ENCODE results near the gene NDUFC2.
A peak's percentile ranks its signal among the peaks of the same experiment; 100 is the strongest.
"Not testable (repeated sequence)": the region's sequence is repeated elsewhere in the genome, so short reads cannot be mapped to it uniquely, and the experiment has no call there.

Gene NDUFC2

GRCh38 chr11:78045851-78046485, 33.7 kb downstream of the NDUFC2 start:
- H3K27ac ChIP-seq (ENCODE audit: low read depth, low read length), result peak overlapping the region; percentile 52
- H3K4me3 ChIP-seq (ENCODE audit: low read depth in 1 of 2, low read length in 2 of 2), result peak overlapping the region; percentile 6 to 81
- peaks cover 6% of the 10 kb centered on the region for H3K4me1 ChIP-seq (ENCODE audit: insufficient read depth, low read length)
- H3K9me3 ChIP-seq (ENCODE audit: low read length), result no peaks in the 10 kb centered on the region
- H3K36me3 ChIP-seq (ENCODE audit: insufficient read depth, low read length), result no peaks in the 10 kb centered on the region
- no peaks in the 10 kb centered on the region for H3K27me3 ChIP-seq (ENCODE audit: control insufficient read depth in 1 of 2, insufficient read depth in 2 of 2, low read length in 2 of 2)
- peak overlapping the region; percentile 62 for H3K9ac ChIP-seq (ENCODE audit: low read length)

- H3K9me3 ChIP-seq (ENCODE audit: low read length), result no peaks in the 10 kb centered on the region
- H3K4me1 ChIP-seq (ENCODE audit: insufficient read depth, low read length), result peaks cover 13% of the 10 kb centered on the region
- H3K4me3 ChIP-seq (ENCODE audit: low read depth in 1 of 2, low read length in 2 of 2), result no peak overlapping the region
- H3K27ac ChIP-seq (ENCODE audit: low read depth, low read length), result no peak overlapping the region
- H3K9ac ChIP-seq (ENCODE audit: low read length), result no peak overlapping the region
- no peaks in the 10 kb centered on the region for H3K27me3 ChIP-seq (ENCODE audit: control insufficient read depth in 1 of 2, insufficient read depth in 2 of 2, low read length in 2 of 2)
- H3K36me3 ChIP-seq (ENCODE audit: insufficient read depth, low read length), result no peaks in the 10 kb centered on the region
Observed at GRCh38 chr11:78044706-78045105, 35.0 kb downstream of the NDUFC2 start.

- Histone ChIP-seq H3K36me3 (ENCODE audit: insufficient read depth, low read length) (no peaks in the 10 kb centered on the region), H3K27me3 (ENCODE audit: control insufficient read depth in 1 of 2, insufficient read depth in 2 of 2, low read length in 2 of 2) (no peaks in the 10 kb centered on the region), H3K9me3 (ENCODE audit: low read length) (no peaks in the 10 kb centered on the region)
Observed at GRCh38 chr11:78041843-78042440, 37.7 kb downstream of the NDUFC2 start.

GRCh38 chr11:78041380-78041719, 38.3 kb downstream of the NDUFC2 start:
- peaks cover 17% of the 10 kb centered on the region for H3K4me1 ChIP-seq (ENCODE audit: insufficient read depth, low read length)
- not testable (repeated sequence) for H3K27me3 ChIP-seq (ENCODE audit: control insufficient read depth in 1 of 2, insufficient read depth in 2 of 2, low read length in 2 of 2); H3K27ac ChIP-seq (ENCODE audit: low read depth, low read length); H3K9ac ChIP-seq (ENCODE audit: low read length); H3K9me3 ChIP-seq (ENCODE audit: low read length); H3K36me3 ChIP-seq (ENCODE audit: insufficient read depth, low read length); H3K4me3 ChIP-seq (ENCODE audit: low read depth in 1 of 2, low read length in 2 of 2)

More at GRCh38 chr11:78041843-78042440, 37.7 kb downstream of the NDUFC2 start:
- H3K4me3 ChIP-seq (ENCODE audit: low read depth in 1 of 2, low read length in 2 of 2), result no peak overlapping the region
- H3K27ac ChIP-seq (ENCODE audit: low read depth, low read length), result no peak overlapping the region
- H3K4me1 ChIP-seq (ENCODE audit: insufficient read depth, low read length), result peaks cover 17% of the 10 kb centered on the region
- no peak overlapping the region for H3K9ac ChIP-seq (ENCODE audit: low read length)

GRCh38 chr11:78040691-78041379, 38.8 kb downstream of the NDUFC2 start:
- H3K27ac ChIP-seq (ENCODE audit: low read depth, low read length), result no peak overlapping the region
- H3K4me3 ChIP-seq (ENCODE audit: low read depth in 1 of 2, low read length in 2 of 2), result no peak overlapping the region
- H3K4me1 ChIP-seq (ENCODE audit: insufficient read depth, low read length), result peaks cover 17% of the 10 kb centered on the region
- no peaks in the 10 kb centered on the region for H3K36me3 ChIP-seq (ENCODE audit: insufficient read depth, low read length)
- no peak overlapping the region for H3K9ac ChIP-seq (ENCODE audit: low read length)
- H3K9me3 ChIP-seq (ENCODE audit: low read length), result no peaks in the 10 kb centered on the region
- H3K27me3 ChIP-seq (ENCODE audit: control insufficient read depth in 1 of 2, insufficient read depth in 2 of 2, low read length in 2 of 2), result no peaks in the 10 kb centered on the region

GRCh38 chr11:78039919-78040671, 39.6 kb downstream of the NDUFC2 start:
- Histone ChIP-seq H3K27ac (ENCODE audit: low read depth, low read length) (peak overlapping the region; percentile 38), H3K9me3 (ENCODE audit: low read length) (no peaks in the 10 kb centered on the region), H3K4me3 (ENCODE audit: low read depth in 1 of 2, low read length in 2 of 2) (peak overlapping the region; percentile 26 to 43), H3K4me1 (ENCODE audit: insufficient read depth, low read length) (peaks cover 11% of the 10 kb centered on the region), H3K27me3 (ENCODE audit: control insufficient read depth in 1 of 2, insufficient read depth in 2 of 2, low read length in 2 of 2) (no peaks in the 10 kb centered on the region), H3K36me3 (ENCODE audit: insufficient read depth, low read length) (no peaks in the 10 kb centered on the region), H3K9ac (ENCODE audit: low read length) (peak overlapping the region; percentile 33)

GRCh38 chr11:78039391-78039918, 40.2 kb downstream of the NDUFC2 start:
- Histone ChIP-seq H3K9me3 (ENCODE audit: low read length) (no peaks in the 10 kb centered on the region), H3K4me1 (ENCODE audit: insufficient read depth, low read length) (peaks cover 11% of the 10 kb centered on the region), H3K4me3 (ENCODE audit: low read depth in 1 of 2, low read length in 2 of 2) (peak overlapping the region; percentile 26 to 43), H3K27me3 (ENCODE audit: control insufficient read depth in 1 of 2, insufficient read depth in 2 of 2, low read length in 2 of 2) (no peaks in the 10 kb centered on the region), H3K27ac (ENCODE audit: low read depth, low read length) (peak overlapping the region; percentile 38), H3K36me3 (ENCODE audit: insufficient read depth, low read length) (no peaks in the 10 kb centered on the region), H3K9ac (ENCODE audit: low read length) (no peak overlapping the region)

- H3K4me3 ChIP-seq (ENCODE audit: low read depth in 1 of 2, low read length in 2 of 2), result no peak overlapping the region
- no peak overlapping the region for H3K27ac ChIP-seq (ENCODE audit: low read depth, low read length)
- H3K9ac ChIP-seq (ENCODE audit: low read length), result no peak overlapping the region
- peaks cover 11% of the 10 kb centered on the region for H3K4me1 ChIP-seq (ENCODE audit: insufficient read depth, low read length)
- H3K27me3 ChIP-seq (ENCODE audit: control insufficient read depth in 1 of 2, insufficient read depth in 2 of 2, low read length in 2 of 2), result no peaks in the 10 kb centered on the region
- H3K36me3 ChIP-seq (ENCODE audit: insufficient read depth, low read length), result no peaks in the 10 kb centered on the region
- no peaks in the 10 kb centered on the region for H3K9me3 ChIP-seq (ENCODE audit: low read length)
Observed at GRCh38 chr11:78038697-78039313, 40.9 kb downstream of the NDUFC2 start.

- Histone ChIP-seq H3K4me1 (ENCODE audit: insufficient read depth, low read length) (peaks cover 11% of the 10 kb centered on the region), H3K9me3 (ENCODE audit: low read length) (no peaks in the 10 kb centered on the region), H3K4me3 (ENCODE audit: low read depth in 1 of 2, low read length in 2 of 2) (no peak overlapping the region), H3K9ac (ENCODE audit: low read length) (no peak overlapping the region), H3K27me3 (ENCODE audit: control insufficient read depth in 1 of 2, insufficient read depth in 2 of 2, low read length in 2 of 2) (no peaks in the 10 kb centered on the region), H3K27ac (ENCODE audit: low read depth, low read length) (no peak overlapping the region), H3K36me3 (ENCODE audit: insufficient read depth, low read length) (no peaks in the 10 kb centered on the region)
Observed at GRCh38 chr11:78037825-78038620, 41.6 kb downstream of the NDUFC2 start.

GRCh38 chr11:78037056-78037455, 42.6 kb downstream of the NDUFC2 start:
- Histone ChIP-seq H3K27me3 (ENCODE audit: control insufficient read depth in 1 of 2, insufficient read depth in 2 of 2, low read length in 2 of 2) (no peaks in the 10 kb centered on the region), H3K36me3 (ENCODE audit: insufficient read depth, low read length) (no peaks in the 10 kb centered on the region), H3K27ac (ENCODE audit: low read depth, low read length) (no peak overlapping the region), H3K9me3 (ENCODE audit: low read length) (no peaks in the 10 kb centered on the region), H3K4me1 (ENCODE audit: insufficient read depth, low read length) (peaks cover 15% of the 10 kb centered on the region), H3K9ac (ENCODE audit: low read length) (no peak overlapping the region), H3K4me3 (ENCODE audit: low read depth in 1 of 2, low read length in 2 of 2) (no peak overlapping the region)
